HG02642 (cell line): ENCODE results near the gene FGD4.

Experiments
- ATAC-seq: cut with Tn5 transposase; IDR thresholded peaks from one replicate; pipeline ENCODE4 v1.9.1; 2021; ENCODE audit warnings: mild to moderate bottlenecking; ENCODE audit not compliant: unreplicated experiment, poor library complexity

FGD4 gene

DNA sequence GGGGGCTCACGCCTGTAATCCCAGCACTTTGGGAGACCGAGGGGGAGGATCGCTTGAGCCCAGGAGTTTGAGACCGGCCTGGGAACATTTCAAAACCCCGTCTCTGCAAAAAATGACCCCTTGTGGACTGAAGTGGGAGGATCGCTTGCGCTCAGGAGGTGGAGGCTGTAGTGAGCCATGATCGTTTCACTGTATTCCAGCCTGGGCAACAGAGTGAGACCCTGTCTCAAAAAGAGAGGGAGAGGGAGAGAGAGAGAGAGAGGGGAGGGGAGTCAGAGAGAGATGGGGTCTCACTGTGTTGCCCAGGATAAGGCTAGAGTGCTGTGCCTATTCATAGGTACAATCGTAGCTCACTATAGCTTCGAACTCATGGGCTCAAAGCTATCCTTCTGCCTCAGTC, 2.8 kb downstream of the FGD4 start:
- no peak for ATAC-seq

DNA sequence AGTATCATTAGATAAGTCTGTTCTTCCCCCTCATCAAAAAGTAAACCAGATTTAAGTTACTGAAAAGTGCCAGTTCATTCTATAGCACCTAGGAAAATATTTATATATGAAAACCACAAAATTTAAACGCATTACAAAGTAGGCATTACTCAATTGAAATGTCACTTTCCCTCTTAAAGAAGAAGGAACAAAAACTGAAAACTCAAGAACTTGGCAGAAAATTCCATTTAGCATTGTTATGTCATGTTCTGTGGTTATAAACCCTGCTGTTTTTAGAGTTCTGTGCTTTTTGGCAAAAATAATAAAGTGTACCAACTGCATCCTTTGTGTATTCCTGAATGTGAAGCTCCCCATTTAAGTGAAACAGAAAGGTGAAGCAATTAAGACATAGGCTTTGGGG, 3.6 kb downstream of the FGD4 start:
- no peak for ATAC-seq

DNA sequence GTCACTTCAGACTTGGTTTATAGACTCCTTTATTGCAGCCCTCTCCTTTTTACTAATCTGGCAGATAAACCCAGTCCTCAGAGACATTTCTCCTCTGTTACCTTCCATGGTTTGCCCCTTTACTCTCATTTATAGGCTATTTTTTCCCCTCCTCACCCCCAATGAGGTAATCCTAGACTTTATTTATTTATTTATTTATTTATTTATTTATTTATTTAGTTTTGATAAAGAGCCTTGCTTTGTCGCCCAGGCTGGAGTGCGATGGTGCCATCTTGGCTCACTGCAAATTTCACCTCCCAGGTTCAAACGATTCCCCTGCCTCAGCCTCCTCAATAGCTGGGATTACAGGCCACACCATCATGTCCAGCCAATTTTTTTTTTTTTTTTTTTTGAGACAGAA, 8.4 kb downstream of the FGD4 start:
- ATAC-seq = no peak

DNA sequence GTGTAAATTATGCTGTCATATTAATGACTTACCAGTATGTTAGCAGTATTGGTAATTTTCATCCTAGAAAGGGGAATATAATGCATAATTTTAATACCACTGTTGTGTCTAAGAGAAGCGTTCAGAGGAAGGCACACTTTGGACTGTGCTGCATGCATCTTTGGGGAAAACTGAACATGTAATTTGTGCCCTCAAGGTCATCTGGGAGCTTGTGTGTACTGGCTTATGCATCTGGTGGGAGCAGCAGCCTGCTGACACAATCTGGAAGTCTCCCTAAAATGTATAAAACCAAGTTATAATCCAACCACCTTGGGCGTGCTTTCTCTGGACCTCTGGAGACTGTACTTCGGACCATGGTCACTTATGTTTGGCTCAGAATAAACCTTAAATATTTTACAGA, 14.1 kb downstream of the FGD4 start:
- ATAC-seq = no peak

DNA sequence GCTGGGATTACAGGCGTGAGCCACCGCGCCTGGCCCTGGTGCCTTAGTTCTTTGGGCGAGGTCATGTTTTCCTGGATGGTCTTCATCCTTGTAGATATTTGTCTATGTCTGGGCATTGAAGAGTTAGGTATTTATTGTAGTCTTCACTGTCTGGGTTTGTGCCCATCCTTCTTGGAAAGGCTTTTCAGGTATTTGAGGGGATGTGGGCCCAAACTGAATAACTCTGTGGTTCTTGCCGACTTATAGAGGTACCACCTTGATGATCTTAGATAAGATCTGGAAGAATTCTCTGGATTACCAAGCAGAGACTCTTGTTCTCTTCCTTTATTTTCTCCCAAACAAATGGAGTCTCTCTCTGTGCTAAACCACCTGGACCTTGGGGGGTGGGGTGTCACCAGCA, 18.9 kb downstream of the FGD4 start:
- ATAC-seq = no peak

DNA sequence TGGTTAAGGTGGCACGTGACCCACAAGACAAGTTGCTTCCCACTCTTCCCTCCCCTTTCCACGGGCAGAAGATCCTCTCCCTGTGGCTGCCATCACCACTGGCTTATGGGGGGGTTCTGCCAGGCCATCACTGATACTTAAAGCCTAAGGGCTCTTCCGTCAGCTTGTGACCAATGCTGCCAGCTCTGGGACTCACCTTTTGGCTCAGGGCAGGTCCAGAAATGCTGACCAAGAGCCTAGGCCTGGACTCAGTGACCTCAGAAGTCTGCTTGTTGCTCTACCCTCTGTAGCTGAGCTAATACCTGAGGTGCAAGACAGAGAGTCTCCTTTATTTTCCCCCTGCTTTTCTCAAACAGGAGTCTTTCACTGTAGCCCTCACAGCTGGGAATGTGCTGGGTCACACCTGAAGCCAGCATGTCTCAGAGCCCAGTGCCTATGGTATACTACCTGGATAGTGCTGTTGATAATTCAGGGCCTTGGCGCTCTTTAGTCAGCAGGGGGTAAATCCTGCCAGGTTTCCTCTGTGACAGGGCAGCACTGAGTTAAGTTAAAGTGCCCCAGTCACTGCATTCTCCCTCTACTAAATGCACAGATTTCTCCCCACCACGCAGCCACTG, 19.7 kb downstream of the FGD4 start:
- no peak for ATAC-seq

DNA sequence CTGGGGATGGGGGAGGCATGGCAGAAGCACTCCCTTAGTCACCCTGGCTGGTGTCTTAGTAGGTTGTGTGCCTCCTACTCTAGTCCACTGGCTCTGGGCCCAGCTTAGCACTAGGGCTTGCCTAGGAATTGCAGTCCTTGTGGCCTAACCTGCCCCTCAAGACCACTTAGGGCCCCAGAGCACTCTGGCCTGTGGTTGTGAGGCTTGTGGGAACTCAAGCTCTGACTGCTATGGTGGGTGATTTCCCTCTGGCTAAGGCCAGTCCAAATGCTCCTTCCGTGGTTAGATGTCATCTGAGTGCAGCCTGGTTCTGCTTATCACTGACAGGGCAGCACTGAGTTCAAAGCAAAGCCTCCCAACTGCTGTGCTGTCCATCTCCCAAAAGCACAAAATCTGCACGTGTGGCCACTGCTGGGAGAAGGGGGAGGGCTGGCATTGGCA, 20.2 kb downstream of the FGD4 start:
- no peak for ATAC-seq

DNA sequence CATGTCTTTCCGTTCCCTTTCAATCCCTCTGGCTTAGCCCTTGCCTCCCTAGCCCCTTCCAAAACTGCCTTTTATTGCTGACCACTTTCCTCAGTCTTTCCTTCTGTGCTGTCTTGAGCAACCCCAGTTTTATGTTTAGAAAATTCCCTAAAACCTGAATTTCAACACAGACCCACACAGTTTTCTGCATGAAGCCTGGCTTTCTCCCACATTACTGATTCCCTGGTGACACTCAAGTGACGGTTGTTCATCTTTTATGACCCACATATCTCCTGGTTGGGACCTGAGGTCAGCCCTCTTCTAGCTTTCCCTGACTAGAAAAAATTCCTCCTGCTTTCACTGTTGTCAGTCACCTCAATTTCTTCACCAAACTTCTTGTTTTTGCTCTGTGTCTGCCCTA, 21.0 kb downstream of the FGD4 start:
- ATAC-seq = no peak

DNA sequence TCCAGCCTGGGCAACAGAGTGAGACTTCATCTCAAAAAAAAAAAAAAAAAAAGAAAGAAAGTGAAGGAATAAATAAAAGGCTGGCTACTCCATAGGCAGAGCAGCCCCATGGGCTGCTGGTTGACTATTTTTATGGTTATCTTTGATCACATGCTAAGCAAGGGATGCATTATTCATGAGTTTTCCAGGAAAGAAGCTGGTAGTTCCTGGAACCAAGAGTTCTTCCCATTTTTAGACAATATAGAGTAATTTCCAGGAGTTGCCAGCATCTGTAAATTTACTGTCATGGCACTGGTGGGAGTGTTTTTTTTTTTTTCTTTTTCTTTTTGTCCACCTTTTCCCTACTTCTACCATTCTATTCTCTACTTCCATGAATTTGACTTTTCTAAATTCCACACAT, 24.2 kb downstream of the FGD4 start:
- no peak for ATAC-seq

DNA sequence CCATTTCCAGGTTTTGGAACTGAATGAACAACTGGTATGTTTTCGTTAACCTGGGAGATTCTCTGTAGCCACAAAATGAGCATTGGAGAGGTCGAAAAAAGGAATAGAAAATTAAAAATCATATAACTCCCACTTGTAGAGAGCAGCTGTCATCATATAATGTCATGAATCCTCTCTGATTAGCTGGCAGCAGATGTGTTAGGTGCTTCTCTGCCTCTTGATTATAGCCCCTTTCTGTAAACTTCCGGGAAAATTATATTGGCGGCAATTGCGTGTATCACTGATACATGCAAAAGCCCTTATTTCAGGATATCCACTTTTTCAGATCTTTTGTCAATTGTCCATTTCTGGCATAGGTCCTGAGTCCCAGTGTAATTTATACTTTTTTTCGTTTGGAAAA, 31.7 kb downstream of the FGD4 start:
- no peak for ATAC-seq

DNA sequence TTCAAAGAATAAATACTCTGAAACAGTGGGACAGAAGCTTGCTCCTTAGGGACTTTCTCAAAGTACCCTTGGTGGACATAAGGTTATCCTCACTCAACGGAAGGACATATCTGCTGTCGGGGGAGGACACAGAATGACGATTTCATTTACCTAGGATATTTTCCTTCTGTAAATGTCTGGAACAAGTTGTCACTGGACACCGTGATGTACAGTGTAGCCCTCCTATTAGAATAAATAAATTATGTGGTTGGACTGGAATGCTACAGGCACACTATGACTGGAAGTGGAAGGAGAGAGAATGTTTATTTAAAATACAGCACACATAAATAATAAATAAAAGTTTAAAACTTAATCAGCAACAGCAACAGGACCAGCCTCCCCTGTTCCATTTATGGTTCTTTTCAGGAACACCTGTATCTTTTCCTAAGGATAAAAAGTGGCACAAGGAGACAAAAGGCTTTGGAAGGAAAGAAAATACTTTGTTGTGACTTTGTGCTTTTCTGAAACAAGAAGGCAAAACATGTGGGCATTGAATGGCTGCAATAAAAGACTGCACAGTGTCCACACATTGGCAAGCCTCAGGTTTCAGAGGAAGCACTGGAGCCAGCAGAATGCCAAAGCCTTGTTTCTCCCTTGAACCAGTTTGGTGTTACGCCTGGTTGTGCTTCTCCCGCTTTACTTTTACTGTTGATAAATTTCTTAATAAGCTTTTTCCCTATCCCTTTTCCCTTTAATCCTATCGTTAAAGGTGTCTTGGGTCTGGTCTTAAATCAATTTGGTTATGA, 36.8 kb downstream of the FGD4 start:
- no peak for ATAC-seq

DNA sequence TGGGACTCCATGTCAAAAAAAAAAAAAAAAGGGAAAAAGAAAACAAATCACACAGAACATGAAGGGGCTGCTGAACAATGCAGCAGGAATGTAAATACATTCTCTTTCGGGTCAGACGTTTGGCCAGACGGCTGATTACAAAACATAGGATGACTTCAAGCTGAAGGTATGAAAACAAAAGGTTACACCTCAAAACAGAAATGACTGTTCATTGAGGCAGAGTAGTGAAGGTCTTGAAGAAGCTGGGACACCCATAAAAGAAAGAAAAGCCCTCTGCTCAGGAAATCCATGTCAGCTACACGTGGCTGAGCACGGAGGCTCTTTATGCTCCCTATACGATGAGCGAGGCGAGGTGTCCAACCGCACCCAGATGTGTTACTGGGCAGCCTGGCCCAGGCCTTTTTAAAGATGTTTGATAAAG, 37.7 kb downstream of the FGD4 start:
- no peak for ATAC-seq

DNA sequence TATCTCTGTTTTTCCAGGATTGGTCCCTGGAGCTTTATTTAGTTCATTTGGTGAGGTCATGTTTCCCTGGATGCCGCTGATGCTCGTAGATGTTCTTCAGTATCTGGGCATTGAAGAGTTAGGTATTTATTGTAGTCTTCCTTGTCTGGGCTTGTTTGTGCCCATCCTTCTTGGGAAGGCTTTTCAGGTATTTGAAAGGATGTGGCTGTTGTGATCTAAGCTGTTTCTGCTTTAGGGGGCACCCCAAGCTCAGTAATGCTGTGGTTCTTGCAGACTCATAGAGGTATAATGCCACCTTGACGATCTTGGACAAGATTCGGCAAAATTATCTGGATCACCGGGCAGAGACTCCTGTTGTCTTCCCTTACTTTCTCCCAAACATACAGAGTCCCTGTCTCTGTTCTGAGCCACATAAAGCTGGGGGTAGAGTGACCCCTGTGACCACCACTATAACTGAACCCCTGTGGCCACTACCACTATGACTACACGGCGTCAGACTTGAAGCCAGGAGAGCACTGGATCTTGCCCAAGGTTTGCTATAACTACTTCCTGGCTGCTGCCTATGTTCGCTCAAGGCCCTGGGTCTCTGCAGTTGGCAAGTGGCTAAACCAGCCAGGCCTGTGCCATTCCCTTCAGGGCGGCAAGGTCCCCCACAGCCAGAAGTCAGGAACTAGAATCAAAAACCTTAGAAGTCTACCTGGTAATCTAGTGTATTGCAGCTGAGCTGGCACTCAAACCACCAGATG, 40.9 kb downstream of the FGD4 start:
- no peak for ATAC-seq

DNA sequence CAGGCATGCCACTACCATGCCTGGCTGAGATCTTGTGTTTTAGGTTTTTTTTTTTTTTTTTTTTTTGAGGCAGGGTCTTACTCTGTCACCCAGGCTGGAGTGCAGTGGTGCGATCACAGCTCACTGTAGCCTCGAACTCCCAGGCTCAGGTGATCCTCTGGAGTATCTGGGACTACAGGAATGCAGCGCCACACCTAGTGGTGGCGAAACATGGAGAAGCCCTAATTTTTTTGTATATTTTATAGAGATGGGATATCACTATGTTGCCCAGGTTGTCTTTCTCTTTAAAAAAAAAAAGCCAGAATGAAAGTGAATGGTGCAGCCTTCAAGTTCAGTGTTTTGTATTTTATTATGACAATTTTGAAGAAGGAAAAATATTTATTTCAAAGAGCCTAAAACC, 44.1 kb downstream of the FGD4 start:
- ATAC-seq = no peak

DNA sequence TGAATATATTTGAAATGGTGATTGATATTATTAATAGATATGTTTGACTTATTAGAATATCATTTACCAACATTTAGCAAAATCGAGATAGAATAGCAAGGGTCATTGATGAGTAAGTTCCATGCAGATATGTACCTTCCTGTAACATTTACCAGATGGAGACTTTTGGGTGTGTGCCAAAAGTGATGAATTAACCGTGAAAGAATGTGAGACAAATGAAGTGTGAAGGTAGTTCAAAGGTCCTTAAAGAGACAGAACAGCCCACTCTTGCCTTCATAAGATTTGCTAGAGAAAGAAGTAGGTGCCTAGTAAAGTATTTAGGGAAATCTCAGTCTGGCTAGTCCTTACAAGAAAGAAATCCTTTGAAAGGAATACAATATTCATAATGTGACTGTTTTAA, 45.5 kb downstream of the FGD4 start:
- no peak for ATAC-seq

DNA sequence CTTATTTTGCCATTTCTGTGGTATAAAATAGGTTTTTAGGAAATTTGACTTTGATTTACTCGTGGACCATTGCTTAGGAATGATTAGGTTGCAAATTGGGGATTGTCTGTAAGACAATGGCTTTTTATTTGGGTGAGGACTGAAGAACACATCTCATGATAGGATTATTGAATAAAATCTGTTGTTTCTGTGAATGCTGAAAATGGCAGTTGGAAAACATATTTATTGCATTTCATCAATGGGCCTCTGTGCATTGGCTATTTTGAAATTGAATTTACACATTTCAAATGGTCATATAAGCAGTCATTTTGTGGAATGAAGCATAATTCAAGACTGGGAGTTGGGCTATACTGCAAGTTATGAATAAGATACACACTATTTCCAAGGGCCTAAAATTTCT, 46.0 kb downstream of the FGD4 start:
- ATAC-seq = no peak

DNA sequence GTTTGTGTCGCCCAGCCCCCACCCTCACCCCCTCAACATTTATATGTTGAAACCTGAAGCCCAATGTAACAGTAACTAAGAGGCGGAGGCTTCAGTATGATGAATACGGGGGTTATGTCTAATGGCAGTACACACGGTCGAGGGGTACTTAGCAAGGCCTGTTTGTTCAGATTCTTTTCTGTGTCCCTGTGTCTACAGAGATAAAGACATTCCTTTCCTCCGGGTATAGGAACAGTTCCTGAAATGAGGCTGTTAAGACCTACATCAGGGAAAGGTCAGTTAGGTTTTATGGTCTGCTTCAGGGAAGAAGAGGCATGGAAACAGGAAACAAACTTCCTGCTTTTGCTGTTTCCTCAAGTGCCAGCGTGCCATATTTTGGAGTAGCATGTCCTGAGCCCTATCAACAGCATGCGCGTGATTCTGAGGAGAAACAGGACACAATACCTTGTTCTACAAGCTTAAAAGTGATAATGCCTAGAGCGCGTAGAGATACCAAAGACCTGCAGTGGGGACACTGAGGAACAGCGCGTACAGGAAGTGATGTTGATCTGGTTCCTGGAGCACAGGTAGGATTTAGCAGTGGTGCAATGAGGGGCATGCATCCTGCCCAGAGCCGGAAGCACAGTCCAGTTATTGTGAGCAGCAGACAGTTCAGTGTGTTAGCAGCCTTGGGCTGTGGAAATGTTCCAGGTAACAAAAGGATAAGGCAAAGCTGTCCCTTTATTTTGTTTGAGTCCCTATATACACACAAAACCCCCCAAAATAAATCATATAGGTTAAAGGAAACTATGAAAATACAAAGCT, 47.2 kb downstream of the FGD4 start:
- no peak for ATAC-seq

DNA sequence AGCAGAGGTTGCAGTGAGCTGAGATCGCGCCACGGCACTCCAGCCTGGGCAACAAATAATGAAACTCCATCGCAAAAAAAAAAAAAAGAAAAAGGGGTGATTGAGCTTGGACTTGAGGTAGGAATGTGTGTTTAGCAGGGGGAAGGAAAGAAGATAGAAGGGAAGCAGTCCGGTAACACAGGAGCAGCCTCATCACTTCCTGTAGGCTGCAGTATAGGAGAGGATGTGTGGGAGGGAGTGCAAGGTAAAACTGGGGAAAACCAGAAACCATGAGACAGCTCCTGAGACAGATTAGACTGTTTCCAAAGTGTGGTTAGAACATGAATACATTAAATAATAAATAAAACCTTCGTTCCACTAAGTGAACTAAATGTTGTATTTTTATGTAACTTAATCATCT, 49.2 kb downstream of the FGD4 start:
- no peak for ATAC-seq

DNA sequence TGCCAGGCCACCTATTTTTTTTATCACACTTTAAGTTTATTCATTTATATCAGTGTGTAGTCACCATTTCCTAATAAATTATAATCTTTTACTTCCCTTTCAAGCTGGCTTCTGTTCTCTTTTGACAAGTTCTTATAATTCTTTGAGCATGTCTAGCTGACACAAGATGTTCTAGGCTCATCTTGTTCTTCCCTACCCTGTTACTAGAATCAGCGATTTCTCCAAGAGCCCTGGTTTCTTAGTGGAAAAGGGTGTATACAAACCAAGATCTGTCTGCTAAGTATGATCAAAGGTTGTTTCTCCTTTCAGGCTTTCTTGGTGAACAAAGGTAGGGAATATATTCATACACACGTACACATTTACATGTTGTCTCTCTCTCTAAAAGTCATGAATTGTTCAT, 51.0 kb downstream of the FGD4 start:
- no peak for ATAC-seq

DNA sequence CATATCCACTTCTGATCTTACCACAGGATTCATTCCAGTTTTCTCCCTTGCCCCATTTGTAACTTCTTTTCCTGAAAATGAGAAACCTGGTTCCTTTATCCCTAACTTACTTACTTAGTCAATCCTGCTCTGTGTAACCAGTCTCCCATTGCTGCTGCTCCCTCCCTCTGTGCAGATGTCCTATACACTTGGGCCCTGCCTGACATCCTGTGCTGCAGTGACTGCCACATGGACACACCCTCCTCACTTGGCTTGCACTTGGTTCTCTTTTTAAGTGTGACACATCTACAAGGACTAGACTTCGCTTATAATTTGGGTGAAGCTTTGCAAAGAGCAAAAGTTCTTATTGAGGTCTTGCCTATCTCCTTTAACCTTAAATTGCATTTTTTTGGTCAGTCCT, 51.4 kb downstream of the FGD4 start:
- ATAC-seq = no peak

DNA sequence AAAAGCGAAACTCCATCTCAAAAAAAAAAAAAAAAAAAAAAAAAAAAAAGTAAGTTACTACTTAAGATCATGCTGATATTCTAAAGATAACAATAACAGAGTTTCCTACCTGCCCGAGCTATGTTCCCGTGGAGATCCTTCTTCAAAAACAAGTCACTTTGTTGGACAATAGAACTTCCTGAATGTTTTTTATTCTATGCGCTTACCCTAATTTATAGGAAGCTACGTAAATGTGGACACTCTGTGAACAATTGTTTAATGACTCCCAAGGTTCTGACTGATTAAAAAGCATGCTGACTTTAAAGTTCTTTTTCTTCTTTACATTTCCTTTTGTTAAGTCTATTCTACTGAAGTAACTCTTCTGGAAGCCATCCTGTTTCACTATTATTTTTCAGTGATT, 52.5 kb downstream of the FGD4 start:
- ATAC-seq = no peak
